K562 (cell line): Measurements from ENCODE around the gene CCDC68. TPM values are rescaled to one million over a fixed set of nuclear protein-coding genes. Genes with fewer than 3 reads are reported as not detected.

Source experiments
- ATAC-seq: fragments of 200-7000 bp; cut with Tn5 transposase; 3 replicates; pipeline ENCODE4 v1.9.1; 2020; ENCODE audit warnings: moderate library complexity
- BruUV-seq: library from RNA; stranded (reverse); fragments of 400-500 nt; replicated peaks from 2 replicates; lab custom pipeline; 2021; lab: Mats Ljungman, UMichigan
- CTCF ChIA-PET: fragments of 300-600 bp; formaldehyde crosslinking; extraction: SDS; loops from one replicate; lab custom pipeline; 2021; ENCODE audit warnings: low intra/inter-chr PET ratio; lab: Yijun Ruan, JAX
- POLR2A ChIA-PET: fragments of 300-600, 350-650 bp; sonication (Branson Sonifier 250); formaldehyde crosslinking; extraction: SDS; loops from one replicate; lab custom pipeline; 2021; ENCODE audit warnings: antibody characterized with exemption, inconsistent platforms; lab: Yijun Ruan, JAX
- DNase-seq, 4 experiments: peaks; one replicate each; pipeline versions ENCODE4 v3.0.0 to v3.0.0-alpha.2; 2011 to 2018; ENCODE audit warnings: low spot score in 3 of 4, mixed read lengths in 3 of 4; ENCODE audit errors: extremely low read depth in 1 of 4
- FAIRE-seq: peaks from 2 replicates; lab custom pipeline; 2011; peaks lifted over from hg19 to GRCh38; lab: Jason Lieb, UNC
- H2AFZ ChIP-seq: 2 replicates; pipeline ENCODE4 v1.6.0; 2011; ENCODE audit warnings: low read depth, low read length, control low read depth, inconsistent platforms
- H3K27ac ChIP-seq: fragments of 200-600 bp; 3 replicates; pipeline ENCODE4 v1.8.0; 2011; ENCODE audit warnings: low read depth, mild to moderate bottlenecking, control low read depth, inconsistent platforms, low read length, moderate library complexity, mixed read lengths; ENCODE audit errors: extremely low read depth
- H3K27me3 ChIP-seq, 2 experiments: fragments of 300-600 bp in 1 of 2; 2 replicates in 1 of 2; 3 replicates in 1 of 2; pipeline versions ENCODE4 v1.6.0 to v1.8.0; 2011; ENCODE audit warnings: inconsistent platforms in 2 of 2, low read length in 2 of 2, mild to moderate bottlenecking in 1 of 2, mixed read lengths in 1 of 2, moderate library complexity in 1 of 2; ENCODE audit not compliant: control insufficient read depth in 2 of 2, insufficient read depth in 2 of 2
- H3K36me3 ChIP-seq: fragments of 300-600 bp; 3 replicates; pipeline ENCODE4 v1.8.0; 2011; ENCODE audit warnings: mild to moderate bottlenecking, low read length, inconsistent platforms; ENCODE audit not compliant: control insufficient read depth, insufficient read depth
- H3K4me1 ChIP-seq, 2 experiments: fragments of 200-600 bp in 1 of 2; replicated peaks in 1 of 2; 2 replicates in 1 of 2; 3 replicates in 1 of 2; pipeline versions ENCODE4 v1.5.1 to v1.8.0; 2011; ENCODE audit warnings: inconsistent platforms in 2 of 2, low read length in 2 of 2, mild to moderate bottlenecking in 1 of 2, mixed read lengths in 1 of 2, moderate library complexity in 1 of 2; ENCODE audit not compliant: control insufficient read depth in 2 of 2, insufficient read depth in 2 of 2
- H3K4me2 ChIP-seq: 2 replicates; pipeline ENCODE4 v1.6.1; 2011; ENCODE audit warnings: low read length, control low read depth, inconsistent platforms, mixed read lengths; ENCODE audit not compliant: insufficient read depth
- H3K4me3 ChIP-seq: fragments of 200-600 bp; sonication (generic), shearing (Covaris generic); 2 replicates; pipeline ENCODE4 v1.5.1; 2016; ENCODE audit warnings: control low read depth, inconsistent platforms
- H3K79me2 ChIP-seq: fragments of 200-600 bp; 3 replicates; pipeline ENCODE4 v1.8.0; 2011; ENCODE audit warnings: low read length, inconsistent platforms; ENCODE audit not compliant: control insufficient read depth, insufficient read depth
- H3K9ac ChIP-seq, 2 experiments: 2 replicates each; pipeline versions ENCODE4 v1.6.0 to v1.6.1; 2011; ENCODE audit warnings: low read depth in 2 of 2, low read length in 2 of 2, control low read depth in 1 of 2, inconsistent platforms in 1 of 2, mild to moderate bottlenecking in 1 of 2, mixed read lengths in 1 of 2; ENCODE audit not compliant: insufficient read depth in 1 of 2
- H3K9me1 ChIP-seq: one replicate; pipeline ENCODE4 v1.6.0; 2011; ENCODE audit warnings: inconsistent platforms, mild to moderate bottlenecking, low read length, moderate library complexity; ENCODE audit not compliant: control insufficient read depth, insufficient read depth
- H3K9me3 ChIP-seq: replicated peaks from 2 replicates; pipeline ENCODE4 v1.5.1; 2011; ENCODE audit warnings: low read depth, low read length, inconsistent platforms; ENCODE audit not compliant: control insufficient read depth, insufficient read depth
- H4K20me1 ChIP-seq: replicated peaks from 2 replicates; pipeline ENCODE4 v1.6.1; 2011; ENCODE audit warnings: low read length, inconsistent platforms, mixed read lengths; ENCODE audit not compliant: control insufficient read depth, insufficient read depth
- NBN ChIP-seq: fragments of 450-650 bp; IDR thresholded peaks from 2 replicates; pipeline ENCODE4 v1.6.1; 2016; ENCODE audit warnings: low read depth, mild to moderate bottlenecking
- PBX2 ChIP-seq, 2 experiments: IDR thresholded peaks in 1 of 2; conservative IDR thresholded peaks in 1 of 2; 2 replicates each; pipeline ENCODE4 v1.6.1; 2016; ENCODE audit warnings: low read depth in 2 of 2, mild to moderate bottlenecking in 1 of 2, missing compliant biosample characterization in 1 of 2, missing genetic modification characterization in 1 of 2, moderate library complexity in 1 of 2
- SRSF3 ChIP-seq: fragments of 200-400 bp; formaldehyde crosslinking; IDR thresholded peaks from 2 replicates; pipeline ENCODE4 v1.6.1; 2016; ENCODE audit warnings: mild to moderate bottlenecking, low read length, moderate library complexity; ENCODE audit not compliant: insufficient read depth
- WGBS: fragments of 100-300 bp; shearing (Covaris generic); methylation state at CpG from one replicate; pipeline ENCODE4 v1.1.6; 2016; ENCODE audit warnings: low coverage, mixed read lengths; ENCODE audit not compliant: insufficient coverage; ENCODE audit errors: missing lambda C conversion rate; 5-methylcytosine and 5-hydroxymethylcytosine counted together
- in situ Hi-C: fragments of 300-500 bp; cut with MboI; formaldehyde crosslinking; loops from 4 replicates; pipeline ENCODE4 v1.15.0; 2018; ENCODE audit warnings: inconsistent platforms, mixed read lengths
- intact Hi-C: fragments of 100-400 bp; cut with micrococcal nuclease; formaldehyde crosslinking; loops from 2 replicates; pipeline ENCODE4 v1.14.2; 2022
- polyA plus RNA-seq, 8 experiments: library from polyadenylated mRNA; depleted of rRNA in 4 of 8; stranded (reverse) in 5 of 8; unstranded in 3 of 8; fragments of >200 nt; fragmentation: Nextera tagmentation in 2 of 8; fragmentation: Illumina TruSeq in 1 of 8; extraction: Ambion mirVana in 2 of 8; extraction: Trizol in 1 of 8; gene quantifications; 2 replicates each; pipeline versions ENCODE4 v1.2.1 to v1.2.3, GENCODE V29; 2011 to 2014; ENCODE audit warnings: inconsistent platforms in 1 of 8, missing spikeins in 1 of 8
- total RNA-seq, 7 experiments: library from RNA; depleted of rRNA in 6 of 7; stranded (reverse); fragments of >200 nt in 6 of 7; fragmentation: Illumina TruSeq in 2 of 7; extraction: Trizol in 2 of 7; gene quantifications; 2 replicates each; pipeline versions ENCODE4 v1.2.1 to v1.2.3, GENCODE V29; 2011 to 2021; ENCODE audit warnings: low replicate concordance in 1 of 7

Gene CCDC68
- total and polyA plus RNA-seq, 9 of the 15 experiments (the other 6 are each of a cell fraction or from before 2014, with no cell fraction given) = 0.28 to 4.5 (median 1.4) TPM

- no peak for TF ChIP-seq PBX2 (CRISPR knock-in tag; IDR thresholded peaks at IDR 0.05; ENCODE audit: low read depth)
- no peak for TF ChIP-seq PBX2 (tag; conservative IDR thresholded peaks at IDR 0.05; ENCODE audit: low read depth)
- no peak for TF ChIP-seq NBN
Measured at GRCh38 chr18:54905629-54906028, 53.6 kb downstream of the CCDC68 start (continued).

DNA sequence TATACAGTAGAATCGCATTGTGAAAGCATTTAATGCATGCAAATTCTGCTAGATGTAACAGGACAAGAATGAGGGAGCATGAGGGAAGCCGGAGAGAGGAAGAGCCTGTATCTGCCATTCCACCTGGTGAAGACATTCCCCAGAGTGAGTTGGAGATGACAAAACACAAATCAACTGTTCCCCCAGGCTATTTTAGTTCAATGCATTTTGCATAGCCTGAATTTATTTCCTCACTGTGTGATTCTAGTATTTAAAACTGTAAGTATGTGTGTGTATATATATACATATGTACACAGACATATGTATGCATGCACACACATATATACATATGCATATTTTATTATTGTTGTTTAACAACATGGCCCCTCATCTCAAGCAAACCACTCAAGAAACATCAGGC lies 54.7 kb downstream of the CCDC68 start:
- Histone ChIP-seq H3K4me3 (no peak overlapping the region), H3K36me3 (no peaks in the 10 kb centered on the region), H3K9me3 (no peaks in the 10 kb centered on the region), H3K27ac (no peak overlapping the region), H3K27me3 (no peaks in the 10 kb centered on the region), H3K9me1 (no peaks in the 10 kb centered on the region), H4K20me1 (no peaks in the 10 kb centered on the region), H3K9ac (no peak overlapping the region), H3K4me2 (no peak overlapping the region), H3K4me1 (no peaks in the 10 kb centered on the region), H2AFZ (no peak overlapping the region)
- 22% methylated on average over 2 of the region's 2 CpGs for WGBS
- FAIRE-seq (no peak), DNase-seq (no peak)
- POLR2A ChIA-PET = no interaction called here
- BruUV-seq = no TSS peak
- intact Hi-C loops (no loop called here), in situ Hi-C loops (no loop called here)
- no peak for TF ChIP-seq SRSF3
- TF ChIP-seq, all 486 proteins: peak for 0
- ATAC-seq = no peak
- H3K79me2 ChIP-seq = no peaks in the 10 kb centered on the region
- CTCF ChIA-PET = no interaction called here
